Measurements from ENCODE around the gene SMAD3.

- TF ChIP-seq CTCF (conservative IDR thresholded peaks at IDR 0.05 in 1 of 2, IDR thresholded peaks at IDR 0.05 in 1 of 2; ENCODE audit: extremely low read depth in 1 of 2, insufficient read depth in 1 of 2, low read depth in 1 of 2, low read length in 2 of 2) (no peak), EZH2 (IDR thresholded peaks at IDR 0.05; ENCODE audit: borderline replicate concordance, low read length) (no peak)
These were observed 41.7 kb upstream of the SMAD3 start for GRCh38 chr15:67023517-67024313.
